Suppressor macrophage (primary cell): ENCODE data around the gene XAB2.

Experiments used
- DNase-seq, 4 experiments: peaks; one replicate each; pipeline ENCODE4 v3.0.0-alpha.2; 2020 to 2022

XAB2 gene

DNA sequence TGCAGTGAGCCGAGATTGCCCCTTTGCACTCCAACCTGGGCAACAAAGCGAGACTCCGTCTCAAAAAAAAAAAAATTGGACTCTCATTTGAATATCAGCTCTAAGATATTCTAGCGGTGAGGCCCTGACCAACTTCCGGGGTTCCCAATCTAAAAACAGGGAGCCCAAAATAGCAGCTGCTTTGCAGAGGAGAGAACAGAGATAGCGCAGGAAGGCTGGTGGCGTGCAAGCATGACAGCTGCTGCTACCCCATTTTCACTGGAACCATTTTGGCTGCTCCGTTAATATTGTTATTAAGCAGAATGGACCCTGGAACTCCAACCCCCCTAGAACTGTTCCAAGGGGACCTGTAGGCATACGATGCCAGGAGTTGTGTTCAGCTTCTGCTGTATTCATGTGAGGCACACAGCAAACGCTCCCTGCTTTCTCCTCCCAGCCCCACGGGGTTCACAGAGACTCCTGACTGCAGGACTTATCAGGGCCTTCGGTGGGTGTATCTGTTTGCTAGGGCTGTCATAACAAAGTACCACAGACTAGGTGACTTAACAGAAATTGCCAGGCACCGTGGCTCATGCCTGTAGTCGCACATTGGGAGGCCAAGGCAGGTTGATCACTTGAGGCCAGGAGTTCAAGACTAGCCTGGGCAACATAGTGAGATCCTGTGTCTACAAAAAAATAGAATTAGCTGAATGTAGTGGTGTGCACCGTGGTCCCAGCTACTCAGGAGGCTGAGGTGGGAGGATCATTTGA, 19.1 kb upstream of the XAB2 start:
- DNase-seq: no peak

DNA sequence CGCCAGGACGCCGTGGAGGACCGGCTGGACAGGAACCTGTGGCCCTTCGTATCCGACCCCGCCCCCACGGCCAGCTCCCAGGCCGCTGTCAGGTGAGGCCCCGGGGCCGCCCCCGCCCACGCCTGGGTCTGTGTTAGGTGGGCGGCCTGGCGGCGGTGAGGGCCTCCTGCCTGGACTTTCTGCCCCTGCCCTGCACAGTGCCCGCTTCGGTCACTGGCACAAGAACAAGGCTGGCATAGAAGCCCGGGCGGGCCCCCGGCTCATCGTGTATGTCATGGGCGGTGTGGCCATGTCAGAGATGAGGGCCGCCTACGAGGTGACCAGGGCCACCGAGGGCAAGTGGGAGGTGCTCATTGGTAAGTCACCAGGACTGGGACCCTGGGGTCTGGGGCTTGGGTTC, 17.8 kb upstream of the XAB2 start:
- no peak for DNase-seq

DNA sequence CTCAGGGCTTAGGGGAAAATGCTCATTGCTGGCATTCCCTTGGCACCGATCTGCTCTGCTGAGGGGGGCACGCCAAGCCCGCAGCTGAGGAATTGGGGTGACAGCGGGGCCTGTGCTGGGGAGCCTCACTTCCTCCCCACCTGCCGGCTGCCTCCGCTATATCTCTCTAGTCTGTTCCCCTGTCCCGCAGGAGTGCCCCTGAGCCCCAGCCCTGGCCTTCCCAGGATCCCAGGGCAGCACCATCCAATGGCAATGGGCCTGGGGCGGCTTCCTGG, 17.0 kb upstream of the XAB2 start:
- no peak for DNase-seq

DNA sequence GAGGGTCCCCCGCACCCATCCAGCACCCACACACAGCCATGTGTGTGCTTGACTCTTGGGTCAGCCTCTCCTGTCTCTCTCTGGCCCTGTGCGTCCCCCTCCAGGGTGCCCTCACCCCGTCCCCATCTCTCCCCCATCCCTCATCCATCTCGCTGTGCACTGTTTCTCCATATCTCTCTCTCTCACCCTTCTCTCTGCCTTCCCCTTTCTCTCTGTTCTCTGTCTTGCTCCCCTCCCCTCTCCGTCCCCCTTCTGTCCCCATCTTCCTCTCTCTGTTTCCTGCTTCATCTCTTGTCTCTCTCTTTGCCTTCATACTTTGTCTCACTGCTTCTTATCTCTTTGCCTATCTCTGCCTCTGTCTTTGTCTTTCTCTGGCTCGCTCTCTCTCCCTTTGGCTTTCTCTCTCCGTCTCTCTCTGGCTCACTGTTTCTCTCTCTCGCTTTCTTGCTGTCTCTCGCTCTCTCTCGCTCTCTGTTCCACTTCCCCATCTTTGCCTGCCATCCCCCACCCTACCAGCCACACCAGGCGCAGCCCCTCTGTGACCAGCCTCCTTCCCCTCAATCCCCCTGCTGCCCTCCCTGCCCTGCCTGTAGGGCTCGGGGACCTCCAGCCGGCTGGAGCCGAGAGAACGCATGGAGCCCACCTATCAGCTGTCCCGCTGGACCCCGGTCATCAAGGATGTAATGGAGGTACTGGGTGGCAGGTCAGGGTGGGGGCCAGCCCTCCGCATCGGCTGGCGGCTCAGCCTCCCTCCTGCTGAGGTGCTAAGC, 16.5 kb upstream of the XAB2 start:
- DNase-seq: no peak

DNA sequence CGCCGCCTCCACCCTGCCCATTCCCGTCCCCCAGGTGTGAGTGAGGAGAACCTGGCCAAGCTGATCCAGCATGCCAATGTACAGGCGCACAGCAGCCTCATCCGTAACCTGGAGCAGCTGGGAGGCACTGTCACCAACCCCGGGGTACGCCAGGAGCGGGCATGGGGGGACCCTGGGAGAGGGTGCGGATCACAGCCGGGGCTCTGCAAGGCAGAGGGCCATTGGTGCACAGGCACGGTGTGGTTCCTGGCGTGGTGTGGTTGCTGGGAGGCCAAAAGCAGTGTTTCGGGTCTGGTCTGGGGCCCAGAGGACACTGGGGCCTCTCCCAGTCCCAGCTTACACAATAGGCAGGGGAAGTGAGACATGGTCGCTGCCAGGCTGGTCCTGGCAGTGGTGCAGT, 15.8 kb upstream of the XAB2 start:
- peak in 3 of 4 experiments; percentile 32 to 49 (median 45) for DNase-seq

DNA sequence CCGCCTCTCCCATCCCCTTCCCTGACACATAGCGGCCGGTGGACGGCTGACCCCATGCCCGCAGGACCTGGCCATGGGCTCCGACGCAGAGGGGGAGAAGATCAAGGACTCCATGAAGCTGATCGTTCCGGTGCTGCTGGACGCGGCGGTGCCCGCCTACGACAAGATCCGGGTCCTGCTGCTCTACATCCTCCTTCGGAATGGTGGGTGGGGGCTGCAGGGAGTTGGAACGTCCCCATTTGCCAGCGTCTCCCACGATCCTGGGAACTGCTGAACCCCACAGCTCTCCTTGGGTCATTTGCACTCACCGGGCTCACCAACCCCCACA, 15.2 kb upstream of the XAB2 start:
- no peak for DNase-seq

DNA sequence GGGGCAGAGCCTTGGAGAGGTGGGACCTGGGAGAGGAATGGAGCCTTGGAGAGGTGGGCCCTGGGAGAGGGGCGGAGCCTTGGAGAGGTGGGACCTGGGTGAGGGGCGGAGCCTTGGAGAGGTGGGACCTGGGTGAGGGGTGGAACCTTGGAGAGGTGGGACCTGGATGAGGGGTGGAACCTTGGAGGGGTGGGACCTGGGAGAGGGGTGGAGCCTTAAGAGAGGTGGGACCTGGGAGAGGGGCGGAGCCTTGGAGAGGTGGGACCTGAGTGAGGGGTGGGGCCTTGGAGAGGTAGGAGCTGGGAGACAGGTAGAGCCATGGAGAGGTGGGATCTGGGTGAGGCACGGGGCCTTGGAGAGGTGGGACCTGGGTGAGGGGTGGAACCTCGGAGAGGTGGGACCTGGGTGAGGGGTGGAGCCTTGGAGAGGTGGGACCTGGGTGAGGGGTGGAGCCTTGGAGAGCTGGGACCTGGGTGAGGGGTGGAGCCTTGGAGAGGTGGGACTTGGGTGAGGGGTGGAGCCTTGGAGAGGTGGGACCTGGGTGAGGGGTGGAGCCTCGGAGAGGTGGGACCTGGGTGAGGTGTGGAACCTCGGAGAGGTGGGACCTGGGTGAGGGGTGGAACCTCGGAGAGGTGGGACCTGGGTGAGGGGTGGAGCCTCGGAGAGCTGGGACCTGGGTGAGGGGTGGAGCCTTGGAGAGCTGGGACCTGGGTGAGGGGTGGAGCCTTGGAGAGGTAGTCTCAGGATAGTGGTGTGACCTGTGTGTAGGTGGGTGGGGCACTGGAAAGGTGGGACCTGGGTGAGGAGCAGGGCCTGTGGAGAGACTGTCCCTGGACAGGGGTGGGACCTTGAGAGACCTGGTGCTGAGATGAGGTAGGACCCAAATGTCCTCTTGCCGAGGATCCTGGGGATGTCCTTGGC, 14.5 kb upstream of the XAB2 start:
- DNase-seq: peak in 2 of 4 experiments; percentile 36 to 60

DNA sequence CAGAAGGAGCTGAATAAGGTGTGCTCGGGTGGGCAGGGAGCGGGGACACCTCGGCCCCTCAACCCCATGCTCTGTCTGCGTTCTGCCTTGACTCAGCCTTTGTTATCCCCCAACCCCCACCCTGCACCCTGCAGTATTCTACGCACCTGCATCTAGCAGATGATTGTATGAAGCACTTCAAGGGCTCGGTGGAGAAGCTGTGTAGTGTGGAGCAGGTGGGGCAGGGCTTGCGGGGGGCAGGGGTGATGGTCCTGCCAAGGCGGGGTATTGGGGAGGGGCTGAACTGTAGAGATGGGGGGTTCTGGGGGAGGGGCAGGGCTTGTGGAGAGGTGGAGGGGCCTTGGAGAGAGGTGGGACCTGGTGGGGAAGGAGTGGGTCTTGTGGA, 13.7 kb upstream of the XAB2 start:
- no peak for DNase-seq

DNA sequence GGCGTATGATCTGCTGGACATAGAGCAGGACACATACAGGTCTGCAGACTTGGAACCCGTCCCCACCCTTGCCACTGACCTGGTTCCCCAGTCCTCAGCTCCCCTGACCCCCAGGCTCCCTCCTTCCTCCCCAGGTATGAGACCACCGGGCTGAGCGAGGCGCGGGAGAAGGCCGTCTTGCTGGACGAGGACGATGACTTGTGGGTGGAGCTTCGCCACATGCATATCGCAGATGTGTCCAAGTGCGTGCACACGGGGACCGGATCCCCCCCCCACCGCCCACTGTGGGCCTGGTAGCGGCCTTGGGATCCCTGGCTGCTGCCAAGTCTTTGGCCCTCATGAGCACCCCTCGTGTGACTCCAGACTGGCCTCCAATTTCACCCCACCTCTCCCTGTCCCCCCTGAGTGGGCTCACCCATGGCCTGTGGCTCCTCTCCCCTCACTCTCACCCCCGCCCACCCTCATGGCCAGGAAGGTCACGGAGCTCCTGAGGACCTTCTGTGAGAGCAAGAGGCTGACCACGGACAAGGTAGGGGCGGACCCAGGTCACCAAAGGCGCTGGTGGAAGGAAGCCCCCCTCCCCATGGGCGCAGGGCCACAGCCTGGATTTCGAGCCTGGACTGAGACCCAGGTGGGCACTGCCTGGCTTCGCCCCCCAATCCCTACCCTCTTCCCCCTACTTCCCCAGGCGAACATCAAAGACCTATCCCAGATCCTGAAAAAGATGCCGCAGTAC, 13.1 kb upstream of the XAB2 start:
- no peak for DNase-seq

DNA sequence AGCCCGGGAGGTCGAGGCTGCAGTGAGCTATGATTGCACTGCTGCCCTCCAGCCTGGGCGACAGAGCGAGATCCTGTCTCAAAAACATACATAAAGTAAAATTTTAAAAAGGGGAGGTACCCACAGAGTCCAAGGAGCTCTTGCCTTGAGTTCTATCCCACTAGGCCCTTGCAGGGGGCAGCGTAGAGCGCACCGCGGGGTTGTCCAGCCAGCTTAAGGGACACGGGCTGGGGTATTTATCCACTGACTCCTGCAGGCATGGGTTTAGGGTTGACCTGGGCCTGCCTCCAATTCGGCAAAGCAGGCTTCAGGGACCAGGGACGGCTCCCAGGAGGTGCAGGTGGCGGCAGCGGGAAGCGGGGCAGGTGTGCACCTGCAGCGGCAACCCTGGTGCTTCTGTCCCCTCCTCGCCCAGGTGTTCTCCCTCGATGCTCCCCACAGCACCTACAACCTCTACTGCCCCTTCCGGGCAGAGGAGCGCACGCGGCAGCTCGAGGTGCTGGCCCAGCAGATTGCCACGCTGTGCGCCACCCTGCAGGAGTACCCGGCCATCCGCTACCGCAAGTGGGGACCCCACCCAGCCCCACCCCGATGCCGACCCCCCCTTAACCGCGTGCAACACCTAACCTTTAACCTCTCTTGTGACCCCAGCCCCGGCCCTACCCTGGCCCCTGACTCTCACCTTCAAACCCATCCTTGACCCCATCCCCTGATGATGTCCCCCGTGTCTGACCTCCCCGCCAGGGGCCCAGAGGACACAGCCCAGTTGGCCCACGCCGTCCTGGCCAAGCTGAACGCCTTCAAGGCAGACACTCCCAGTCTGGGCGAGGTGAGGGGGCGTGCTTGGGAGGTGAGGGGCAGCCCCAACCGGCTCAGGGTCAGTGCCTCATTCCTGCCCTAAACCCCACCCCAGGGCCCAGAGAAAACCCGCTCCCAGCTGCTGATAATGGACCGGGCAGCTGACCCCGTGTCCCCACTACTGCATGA, 12.2 kb upstream of the XAB2 start:
- no peak for DNase-seq

DNA sequence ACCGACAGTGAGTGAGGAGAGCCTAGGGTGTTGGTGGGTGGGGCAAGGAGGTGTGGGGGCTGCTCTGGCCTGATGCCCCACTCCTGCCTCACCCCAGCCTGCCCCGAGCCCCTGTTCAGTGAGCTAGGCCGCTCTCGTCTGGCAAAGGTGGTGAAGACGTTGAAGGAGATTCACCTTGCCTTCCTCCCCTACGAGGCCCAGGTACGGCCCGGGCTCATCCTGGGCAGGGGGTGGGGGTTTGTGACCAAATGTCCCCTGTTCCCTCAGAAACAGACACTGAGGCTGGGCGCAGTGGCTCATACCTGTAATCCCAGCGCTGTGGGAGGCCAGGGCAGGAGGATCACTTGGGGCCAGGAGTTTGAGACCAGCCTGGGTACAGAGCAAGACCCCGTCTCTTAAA, 11.5 kb upstream of the XAB2 start:
- DNase-seq: no peak

DNA sequence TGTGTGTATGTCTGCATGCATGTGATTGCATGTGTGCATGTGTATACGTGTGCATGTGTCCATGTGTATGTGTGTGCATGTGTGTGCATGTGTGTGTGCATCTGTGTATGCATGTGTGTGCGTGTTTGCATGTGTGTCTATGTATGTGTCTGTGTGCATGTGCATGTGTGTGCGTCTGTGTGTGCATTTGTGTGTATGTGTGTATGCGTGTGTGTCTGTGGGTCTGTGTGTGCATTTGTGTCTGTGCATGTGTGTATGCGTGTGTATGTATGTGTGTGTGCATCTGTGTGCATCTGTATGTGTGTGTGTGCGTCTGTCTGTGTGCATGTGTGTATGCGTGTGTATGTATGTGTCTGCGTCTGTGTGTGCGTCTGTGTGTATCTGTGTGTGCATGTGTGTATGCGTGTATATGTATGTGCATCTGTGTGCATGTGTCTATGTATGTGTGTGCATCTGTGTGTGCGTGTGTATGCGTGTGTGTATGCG, 10.6 kb upstream of the XAB2 start:
- DNase-seq: no peak

DNA sequence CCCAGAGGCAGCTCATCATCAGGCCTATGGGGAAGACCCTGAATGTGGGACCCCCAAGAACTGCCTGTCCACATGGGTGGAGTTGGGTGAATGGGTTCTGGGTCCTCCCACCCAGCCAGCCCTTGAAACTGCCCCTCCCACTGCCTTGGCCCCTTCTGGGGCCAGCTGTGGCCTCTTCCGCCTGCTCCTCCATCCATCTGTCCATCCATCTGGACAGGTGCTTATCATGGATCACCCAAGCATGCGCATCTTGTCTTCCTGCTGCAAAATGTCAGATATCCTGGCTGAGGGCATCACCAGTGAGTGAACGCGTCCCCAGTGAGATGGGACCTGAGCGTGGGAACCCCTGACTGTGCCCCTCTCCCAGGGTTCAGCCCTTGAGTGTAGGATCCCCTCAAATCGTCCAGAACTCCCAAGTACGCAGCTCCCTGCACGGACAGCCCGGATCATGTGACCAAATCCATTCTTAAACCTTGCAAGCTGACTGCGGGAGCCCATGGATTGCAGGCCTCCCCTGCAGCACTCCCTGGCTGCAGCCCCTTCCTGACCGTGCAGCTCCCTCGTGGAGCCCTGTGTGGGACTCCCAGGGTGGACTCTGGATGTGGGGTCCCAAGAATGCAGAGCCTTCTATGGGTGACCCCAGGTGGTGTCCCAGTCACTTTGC, 9.6 kb upstream of the XAB2 start:
- no peak for DNase-seq

DNA sequence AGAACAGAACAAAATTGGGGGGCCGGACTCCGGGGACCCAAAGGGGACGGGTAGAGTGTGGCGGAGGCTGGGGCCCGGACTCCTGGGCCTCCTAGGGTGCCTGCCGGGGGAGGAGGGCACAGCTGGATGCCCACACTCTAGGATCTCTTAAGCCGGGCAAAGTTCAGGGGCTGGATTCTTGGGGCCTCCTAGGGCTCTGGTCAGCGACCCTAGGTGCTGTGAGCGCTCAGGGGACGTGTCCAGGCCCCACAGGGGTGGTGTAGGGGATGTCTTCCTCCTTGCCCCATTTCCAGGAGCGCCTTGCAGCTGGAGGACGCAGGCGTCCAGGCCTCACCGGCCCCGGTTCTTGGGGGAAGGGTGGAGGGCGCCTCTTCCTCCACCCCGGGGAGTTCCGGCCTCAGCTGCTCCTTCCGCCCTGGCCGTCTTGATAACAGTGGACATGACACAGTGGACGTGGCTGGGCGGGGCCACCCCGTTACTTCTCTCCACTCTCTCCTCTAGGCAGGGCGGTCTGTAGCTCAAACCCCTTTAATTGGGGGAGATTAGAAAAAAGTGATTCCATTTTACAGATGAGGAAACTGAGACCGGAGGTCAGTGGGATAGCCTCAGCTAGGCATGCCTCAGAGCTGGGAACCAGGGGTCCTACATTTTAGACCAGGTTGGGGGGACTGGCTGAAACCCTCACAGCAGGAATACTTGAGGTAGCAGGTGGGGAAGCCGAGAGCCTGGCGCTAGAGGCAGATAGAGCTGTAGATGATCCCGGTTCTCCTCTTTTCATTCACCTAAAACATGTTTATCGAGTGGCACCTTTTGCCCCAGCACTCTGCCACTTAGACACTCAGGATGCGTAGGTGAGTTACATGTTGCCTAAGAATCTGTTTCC, 8.3 kb upstream of the XAB2 start:
- peak; percentile 68 to 90 (median 84) for DNase-seq

DNA sequence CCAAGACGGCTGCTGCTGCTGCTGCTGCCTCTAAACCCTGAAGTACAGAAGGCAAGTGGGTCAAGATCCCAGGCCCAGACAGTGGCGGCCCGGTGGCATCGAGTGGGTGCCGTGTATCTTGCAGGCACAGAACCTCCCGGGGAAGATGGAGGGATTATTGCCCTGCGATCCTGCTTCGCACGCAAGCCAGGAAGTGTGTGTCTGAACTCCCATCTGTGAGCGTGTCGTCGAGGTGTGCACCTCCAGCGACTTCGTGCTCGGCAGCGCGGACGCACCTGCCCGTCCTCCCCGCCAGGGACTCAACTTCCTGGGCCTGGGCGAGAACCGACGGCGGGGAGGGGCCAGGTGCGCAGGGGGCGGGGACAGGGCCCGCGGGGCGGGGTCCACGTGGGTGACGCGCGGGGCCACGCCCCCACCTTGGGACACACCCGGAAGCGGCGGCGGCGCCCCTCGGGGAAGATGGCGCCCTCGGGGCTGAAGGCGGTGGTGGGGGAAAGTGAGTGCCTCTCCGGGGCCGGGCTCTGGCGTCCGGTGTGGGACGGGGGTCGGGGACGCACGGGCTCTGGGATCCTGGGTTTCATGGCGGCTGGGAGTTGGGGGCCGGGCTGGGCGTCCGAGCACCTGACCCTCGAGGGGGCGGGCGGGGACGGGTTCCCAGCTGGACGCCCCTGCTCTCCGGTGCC, 7.5 kb upstream of the XAB2 start, which contains the start of gene STXBP2:
Gene STXBP2 (plus strand): TSS at position 420 of the 683 bp plus-strand sequence. CDS start 40 bp downstream, at position 460.
- peak; percentile 83 to 95 (median 90) for DNase-seq

DNA sequence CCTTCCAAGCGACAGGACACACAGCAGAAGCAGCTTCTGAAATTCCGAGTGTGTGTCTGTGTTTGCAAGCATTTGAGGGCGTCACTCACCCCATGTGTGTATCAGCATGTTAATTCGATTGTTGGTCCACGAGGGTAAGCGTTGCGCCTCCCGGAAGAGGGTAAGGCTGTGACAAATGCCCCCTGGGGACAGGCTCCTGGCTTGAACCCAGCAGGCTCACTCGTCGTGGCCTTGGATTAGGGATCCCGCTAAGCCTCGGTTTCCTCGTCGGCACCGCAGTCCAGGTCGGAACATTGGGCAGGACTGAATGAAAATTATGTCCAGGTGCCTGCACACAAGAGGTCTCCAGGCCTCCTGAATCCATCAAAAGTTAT, 7.0 kb upstream of the XAB2 start:
- DNase-seq: no peak

DNA sequence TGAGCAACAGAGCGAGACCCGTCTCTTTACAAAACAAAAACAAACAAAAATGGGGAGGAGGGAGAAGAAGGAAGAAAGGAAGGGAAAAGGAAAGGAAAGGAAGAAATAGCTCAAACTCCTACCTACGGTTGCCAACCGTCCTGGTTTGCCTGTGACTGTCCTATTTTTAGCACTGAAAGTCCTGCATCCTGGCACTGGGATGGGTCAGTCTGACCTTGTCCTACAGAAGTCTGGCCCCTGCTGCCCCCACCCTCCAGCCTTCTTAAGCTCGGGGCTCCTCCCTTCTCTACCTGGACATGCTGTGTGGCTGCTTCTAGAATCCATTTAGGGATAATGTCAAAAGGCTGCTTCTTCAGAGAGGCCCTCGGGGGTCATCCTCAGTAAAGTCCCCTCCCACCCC, 6.3 kb upstream of the XAB2 start:
- DNase-seq: no peak

DNA sequence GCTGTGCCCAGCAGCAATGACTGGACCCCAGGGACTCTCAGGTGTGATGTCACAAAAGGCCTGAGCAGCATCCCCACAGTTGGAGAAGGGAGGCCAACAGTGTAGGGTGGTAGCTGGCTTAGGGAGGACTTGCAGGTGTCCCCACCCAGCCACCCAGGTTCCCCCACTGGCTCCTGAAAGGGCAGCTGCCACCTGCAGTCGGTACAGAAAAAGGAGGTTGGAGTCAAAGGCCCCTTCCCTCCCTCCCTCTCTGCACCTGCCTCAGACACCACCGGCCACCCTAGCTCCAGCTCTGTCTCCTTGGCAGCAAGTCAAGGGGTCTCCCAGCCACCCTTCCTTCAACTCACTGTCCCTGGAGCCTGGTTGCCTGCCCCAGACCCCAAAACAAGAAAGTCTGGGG, 4.4 kb upstream of the XAB2 start, which contains the start of gene PCP2:
Gene PCP2 (minus strand): TSS at position 22 of the 400 bp plus-strand sequence. CDS start 262 bp downstream, outside the sequence.
- no peak for DNase-seq
